ENCODE results near the gene TM9SF1. TPM values are rescaled to one million over a fixed set of nuclear protein-coding genes. Genes with fewer than 3 reads are reported as not detected.

The TM9SF1 gene
- total and polyA plus RNA-seq, 2 of the 4 experiments (the other 2 are of a cell fraction) = 40.4 to 65.6 TPM

- in situ Hi-C loops (cut with MboI; ENCODE audit: low sequenced_read_pairs) (no loop called here), intact Hi-C loops (cut with micrococcal nuclease) (loop anchor here (1.0 to 10.0 kb wide), 2 partner anchors 86 to 222 kb away; partner anchors contain the start of genes DHRS1 and NOP9), dilution Hi-C loops (cut with HindIII; ENCODE audit: low sequenced_read_pairs, unreplicated experiment) (no loop called here)
- Histone ChIP-seq H3K4me1 (ENCODE audit: control insufficient read depth, insufficient read depth, low read length) (peaks cover 2% of the 10 kb centered on the region), H3K9ac (ENCODE audit: low read depth, low read length) (peak within 1 kb of the TSS; percentile 89), H3K56ac (ENCODE audit: extremely low read depth, insufficient read depth, low read length) (peak within 1 kb of the TSS; percentile 96), H3K23ac (ENCODE audit: low read depth, low read length) (peak within 1 kb of the TSS; percentile 94), H3K4me3 (ENCODE audit: insufficient read depth, low read depth, low read length) (peak within 1 kb of the TSS; percentile 79), H2BK5ac (ENCODE audit: low read depth, low read length, poor library complexity, severe bottlenecking) (peak within 1 kb of the TSS; percentile 94), H3K27me3 (ENCODE audit: control insufficient read depth, insufficient read depth, low read length) (no peaks in the 10 kb centered on the region), H3K18ac (ENCODE audit: low read depth, low read length) (peak within 1 kb of the TSS; percentile 59), H3K14ac (replicated peaks; ENCODE audit: low read depth, low read length) (peak within 1 kb of the TSS; percentile 99), H2BK20ac (ENCODE audit: low read depth, low read length) (0 out of 2 replicates have a peak within 1 kb of the TSS, but pooled peaks have one; percentile 23), H3K4ac (ENCODE audit: low read depth, low read length) (peak within 1 kb of the TSS; percentile 98), H4K8ac (ENCODE audit: low read depth in 2 of 2, low read length in 2 of 2) (peak within 1 kb of the TSS; percentile 85 to 100), H3K27ac (ENCODE audit: insufficient read depth, low read length) (peak within 1 kb of the TSS; percentile 94), H2AK9ac (replicated peaks; ENCODE audit: low read depth, low read length, poor library complexity) (peak within 1 kb of the TSS; percentile 99), H3K9me3 (ENCODE audit: control insufficient read depth, insufficient read depth, low read length) (no peaks in the 10 kb centered on the region), H2BK120ac (ENCODE audit: low read depth, low read length) (peak within 1 kb of the TSS; percentile 50; the same call in 1 of the 2 replicates), H2AK5ac (ENCODE audit: low read depth, low read length) (peak within 1 kb of the TSS; percentile 96), H4K20me1 (ENCODE audit: insufficient read depth, low read length) (no peaks in the 10 kb centered on the region), H4K5ac (ENCODE audit: low read depth, low read length) (peak within 1 kb of the TSS; percentile 99), H3K4me2 (ENCODE audit: low read depth, low read length) (peak within 1 kb of the TSS; percentile 97), H2AFZ (replicated peaks; ENCODE audit: low read length, poor library complexity) (peak within 1 kb of the TSS; percentile 98), H3K9me1 (ENCODE audit: insufficient read depth, low read length) (peaks cover 15% of the 10 kb centered on the region; the same call in 1 of the 2 replicates), H4K91ac (ENCODE audit: insufficient read depth, low read depth, low read length) (peak within 1 kb of the TSS; percentile 95), H3K79me1 (ENCODE audit: low read depth in 1 of 2, low read length in 2 of 2) (peaks cover 22 to 64% of the 10 kb centered on the region in 2 experiments), H2BK15ac (ENCODE audit: low read depth, low read length) (peak within 1 kb of the TSS; percentile 78; the same call in 1 of the 3 replicates), H3K36me3 (ENCODE audit: control insufficient read depth, insufficient read depth, low read length) (peaks cover 26% of the 10 kb centered on the region)
- peak; percentile 99 for DNase-seq
- CTCF ChIA-PET = no interaction called here
- POLR2A ChIA-PET (ENCODE audit: unreplicated experiment) = no interaction called here
- no TSS peak for BruUV-seq (replicated peaks)
- ATAC-seq (ENCODE audit: low read depth) = peak; percentile 91
- 0% methylated on average over 16 of the region's 53 CpGs; no CpG with 5 or more reads in 1 of the 2 experiments for WGBS, 2 experiments (ENCODE audit: extremely low coverage in 2 of 2, insufficient read length in 1 of 2)
- TF ChIP-seq POLR2A (IDR thresholded peaks at IDR 0.05; ENCODE audit: low read depth, low read length) = peak; percentile 96
- peak; percentile 84 for TF ChIP-seq BHLHE40 (IDR thresholded peaks at IDR 0.05; ENCODE audit: low read depth, low read length)
- no peak for TF ChIP-seq RCOR1 (IDR thresholded peaks at IDR 0.05; ENCODE audit: insufficient replicate concordance, low read length)
- peak; percentile 74; the same call in 1 of the 2 replicates for TF ChIP-seq MXI1 (IDR thresholded peaks at IDR 0.05; ENCODE audit: borderline replicate concordance, low read depth, low read length)
- no peak for TF ChIP-seq SMC3 (IDR thresholded peaks at IDR 0.05; ENCODE audit: low read depth, low read length)
- TF ChIP-seq MAZ (IDR thresholded peaks at IDR 0.05; ENCODE audit: borderline replicate concordance, low read depth, low read length) = peak; percentile 89; the same call in 1 of the 2 replicates
- peak; percentile 46; the same call in 1 of the 2 replicates for TF ChIP-seq CHD1 (IDR thresholded peaks at IDR 0.05; ENCODE audit: low read depth, low read length)
- TF ChIP-seq RAD21 (IDR thresholded peaks at IDR 0.05; ENCODE audit: low read length) = no peak
- TF ChIP-seq FOS (IDR thresholded peaks at IDR 0.05; ENCODE audit: low read depth, low read length) = no peak
- peak; percentile 98 for TF ChIP-seq USF2 (IDR thresholded peaks at IDR 0.05; ENCODE audit: low read depth, low read length)
- no peak for TF ChIP-seq NFE2L2 (IDR thresholded peaks at IDR 0.05; ENCODE audit: low read depth, low read length)
- TF ChIP-seq MAFK (IDR thresholded peaks at IDR 0.05; ENCODE audit: low read depth, low read length) = peak; percentile 33; the same call in 1 of the 2 replicates
- peak; percentile 30 for TF ChIP-seq CTCF (conservative IDR thresholded peaks at IDR 0.05; ENCODE audit: low read depth, low read length)
These were observed 18.0 kb upstream of the TM9SF1 start, which contains the start of gene CHMP4A for GRCh38 chr14:24212924-24213865. Gene CHMP4A (minus strand): TSS chr14:24213488. CDS start chr14:24213439, 49 bp downstream.
